IMR-90 (cell line): ENCODE measurements around the gene SPTBN5.

ENCODE experiments used
- BHLHE40 ChIP-seq: fragments of 150-350 bp; IDR thresholded peaks from 2 replicates; pipeline ENCODE4 v1.6.1; 2016; ENCODE audit warnings: mild to moderate bottlenecking, low read depth, low read length
- CEBPB ChIP-seq: IDR thresholded peaks from 2 replicates; pipeline ENCODE4 v1.6.1; 2012; ENCODE audit warnings: low read depth, low read length, improper control_type of control experiment
- MAZ ChIP-seq: IDR thresholded peaks from 2 replicates; pipeline ENCODE4 v1.6.1; 2012; ENCODE audit warnings: low read depth, mild to moderate bottlenecking, low read length, improper control_type of control experiment, moderate library complexity, borderline replicate concordance
- NFE2L2 ChIP-seq: fragments of 150-350 bp; IDR thresholded peaks from 2 replicates; pipeline ENCODE4 v1.6.1; 2016; ENCODE audit warnings: low read depth, mild to moderate bottlenecking, low read length
- POLR2A ChIP-seq: IDR thresholded peaks from 2 replicates; pipeline ENCODE4 v1.6.1; 2012; ENCODE audit warnings: mild to moderate bottlenecking, low read depth, low read length
- RAD21 ChIP-seq: IDR thresholded peaks from 2 replicates; pipeline ENCODE4 v1.6.1; 2012; ENCODE audit warnings: low read length, improper control_type of control experiment
- RCOR1 ChIP-seq: IDR thresholded peaks from 2 replicates; pipeline ENCODE4 v1.6.1; 2012; ENCODE audit warnings: mild to moderate bottlenecking, low read length, improper control_type of control experiment; ENCODE audit not compliant: insufficient replicate concordance
- RFX5 ChIP-seq: IDR thresholded peaks from 2 replicates; pipeline ENCODE4 v1.8.0; 2012; ENCODE audit warnings: low read depth, mild to moderate bottlenecking, low read length, moderate library complexity
- SMC3 ChIP-seq: fragments of 150-350 bp; IDR thresholded peaks from 2 replicates; pipeline ENCODE4 v1.6.1; 2016; ENCODE audit warnings: low read depth, mild to moderate bottlenecking, antibody characterized with exemption, low read length, moderate library complexity
- TF ChIP-seq, protein P1 (sequence below): conservative IDR thresholded peaks from 2 replicates; pipeline ENCODE4 v1.5.1; 2012; ENCODE audit warnings: mild to moderate bottlenecking, low read depth, low read length, improper control_type of control experiment
- TF ChIP-seq, protein P2 (sequence below): fragments of 150-350 bp; IDR thresholded peaks from 2 replicates; pipeline ENCODE4 v1.6.1; 2016; ENCODE audit warnings: low read depth, mild to moderate bottlenecking, low read length, moderate library complexity, borderline replicate concordance
- TF ChIP-seq, protein P3 (sequence below): fragments of 150-350 bp; IDR thresholded peaks from 2 replicates; pipeline ENCODE4 v1.6.1; 2017; ENCODE audit warnings: mild to moderate bottlenecking, antibody characterized with exemption, low read length, low read depth

DNA sequence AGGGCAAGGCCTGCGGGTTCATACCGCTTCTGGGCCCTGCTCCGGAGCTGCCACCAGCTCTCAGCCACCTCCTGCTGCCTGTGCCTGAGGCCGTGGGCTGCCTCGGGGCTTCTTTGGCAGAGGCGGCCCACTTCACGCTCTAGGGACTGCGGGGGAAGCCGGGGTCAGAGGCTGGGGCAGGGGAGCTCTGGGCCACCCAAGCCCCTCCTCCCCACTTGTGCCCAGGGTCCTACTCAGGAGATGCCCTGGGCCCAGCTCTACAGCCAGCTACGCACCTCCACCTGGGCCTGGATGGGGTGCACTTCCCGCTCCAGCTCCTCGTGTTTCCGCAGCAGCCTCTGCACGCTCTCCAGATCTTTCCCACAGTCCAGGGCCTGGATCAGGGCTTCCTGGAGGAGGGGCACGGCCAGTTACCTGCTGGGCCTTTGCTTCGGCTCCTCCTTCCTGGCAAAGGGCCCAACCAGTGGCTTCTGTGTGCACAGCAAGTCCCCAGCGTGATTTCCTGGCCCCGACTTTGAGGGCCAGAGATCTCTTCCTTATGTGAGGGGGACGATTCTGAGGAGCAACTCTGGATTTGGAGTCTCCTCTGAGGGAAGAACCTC is 31.2 kb downstream of the SPTBN5 start:
- TF ChIP-seq, protein P1, sequence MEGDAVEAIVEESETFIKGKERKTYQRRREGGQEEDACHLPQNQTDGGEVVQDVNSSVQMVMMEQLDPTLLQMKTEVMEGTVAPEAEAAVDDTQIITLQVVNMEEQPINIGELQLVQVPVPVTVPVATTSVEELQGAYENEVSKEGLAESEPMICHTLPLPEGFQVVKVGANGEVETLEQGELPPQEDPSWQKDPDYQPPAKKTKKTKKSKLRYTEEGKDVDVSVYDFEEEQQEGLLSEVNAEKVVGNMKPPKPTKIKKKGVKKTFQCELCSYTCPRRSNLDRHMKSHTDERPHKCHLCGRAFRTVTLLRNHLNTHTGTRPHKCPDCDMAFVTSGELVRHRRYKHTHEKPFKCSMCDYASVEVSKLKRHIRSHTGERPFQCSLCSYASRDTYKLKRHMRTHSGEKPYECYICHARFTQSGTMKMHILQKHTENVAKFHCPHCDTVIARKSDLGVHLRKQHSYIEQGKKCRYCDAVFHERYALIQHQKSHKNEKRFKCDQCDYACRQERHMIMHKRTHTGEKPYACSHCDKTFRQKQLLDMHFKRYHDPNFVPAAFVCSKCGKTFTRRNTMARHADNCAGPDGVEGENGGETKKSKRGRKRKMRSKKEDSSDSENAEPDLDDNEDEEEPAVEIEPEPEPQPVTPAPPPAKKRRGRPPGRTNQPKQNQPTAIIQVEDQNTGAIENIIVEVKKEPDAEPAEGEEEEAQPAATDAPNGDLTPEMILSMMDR, result no peak
- no peak for TF ChIP-seq POLR2A
- TF ChIP-seq RAD21, result no peak
- no peak for TF ChIP-seq RCOR1
- TF ChIP-seq SMC3, result no peak
- TF ChIP-seq NFE2L2, result no peak
- TF ChIP-seq CEBPB, result no peak
- TF ChIP-seq MAZ, result no peak
- TF ChIP-seq, protein P2, sequence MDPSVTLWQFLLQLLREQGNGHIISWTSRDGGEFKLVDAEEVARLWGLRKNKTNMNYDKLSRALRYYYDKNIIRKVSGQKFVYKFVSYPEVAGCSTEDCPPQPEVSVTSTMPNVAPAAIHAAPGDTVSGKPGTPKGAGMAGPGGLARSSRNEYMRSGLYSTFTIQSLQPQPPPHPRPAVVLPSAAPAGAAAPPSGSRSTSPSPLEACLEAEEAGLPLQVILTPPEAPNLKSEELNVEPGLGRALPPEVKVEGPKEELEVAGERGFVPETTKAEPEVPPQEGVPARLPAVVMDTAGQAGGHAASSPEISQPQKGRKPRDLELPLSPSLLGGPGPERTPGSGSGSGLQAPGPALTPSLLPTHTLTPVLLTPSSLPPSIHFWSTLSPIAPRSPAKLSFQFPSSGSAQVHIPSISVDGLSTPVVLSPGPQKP, result no peak
- TF ChIP-seq BHLHE40, result no peak
- TF ChIP-seq, protein P3, sequence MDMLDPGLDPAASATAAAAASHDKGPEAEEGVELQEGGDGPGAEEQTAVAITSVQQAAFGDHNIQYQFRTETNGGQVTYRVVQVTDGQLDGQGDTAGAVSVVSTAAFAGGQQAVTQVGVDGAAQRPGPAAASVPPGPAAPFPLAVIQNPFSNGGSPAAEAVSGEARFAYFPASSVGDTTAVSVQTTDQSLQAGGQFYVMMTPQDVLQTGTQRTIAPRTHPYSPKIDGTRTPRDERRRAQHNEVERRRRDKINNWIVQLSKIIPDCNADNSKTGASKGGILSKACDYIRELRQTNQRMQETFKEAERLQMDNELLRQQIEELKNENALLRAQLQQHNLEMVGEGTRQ, result no peak
- TF ChIP-seq RFX5, result no peak
